ENCODE data around the gene DHX8. TPM values are rescaled to one million over a fixed set of nuclear protein-coding genes. Genes with fewer than 3 reads are reported as not detected.

The DHX8 gene
- total RNA-seq, 3 donors from 2014 or later: 32.5 to 44.1 (median 42.0) TPM

- Histone ChIP-seq H3K4me3 (no peak overlapping the region), H3K36me3 (no peaks in the 10 kb centered on the region), H3K27me3 (no peaks in the 10 kb centered on the region), H3K9me3 (no peaks in the 10 kb centered on the region), H3K27ac (no peak overlapping the region), H3K4me1 (no peaks in the 10 kb centered on the region)
- no peak for TF ChIP-seq POLR2AphosphoS5 (IDR thresholded peaks at IDR 0.05)
- no peak for TF ChIP-seq CTCF (IDR thresholded peaks at IDR 0.05)
- no peak for TF ChIP-seq POLR2A (IDR thresholded peaks at IDR 0.05)
- intact Hi-C loops (cut with DNase I; ENCODE audit: low total_unique reads): loop anchor here (10.0 kb wide), 1 partner anchor 191 kb away; the partner anchor contains the start of gene SOST
- DNase-seq (ENCODE audit: low spot score in 2 of 2): no peak
Measured at GRCh38 chr17:43563600-43564594, 80.1 kb downstream of the DHX8 start.

DNA sequence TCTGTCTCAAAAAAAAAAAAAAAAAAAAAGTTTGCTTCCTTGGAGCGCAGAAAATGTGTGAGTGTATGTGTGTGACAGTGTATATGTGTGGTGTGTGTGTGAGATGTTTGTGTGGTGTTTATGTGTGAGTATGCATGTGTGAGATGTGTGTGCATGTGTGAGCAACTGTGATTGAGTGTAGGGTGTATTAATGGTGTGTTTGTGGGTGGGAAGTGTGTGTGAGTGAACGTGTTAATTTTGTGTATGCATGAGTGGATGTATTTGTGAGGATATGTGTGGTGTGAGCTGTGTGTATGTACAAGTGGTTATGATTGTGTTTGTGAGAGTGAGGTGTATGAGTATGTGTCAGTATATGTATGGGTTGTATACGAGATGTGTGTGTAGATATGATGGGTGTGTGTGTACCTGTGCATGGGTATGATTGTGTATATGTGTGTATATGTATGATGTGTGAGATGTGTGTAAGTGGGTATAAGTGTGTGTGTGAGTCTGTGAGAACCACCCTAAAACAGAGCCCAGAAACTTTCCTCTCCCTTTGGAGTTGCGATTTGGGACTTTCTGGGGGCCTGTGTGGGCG lies 84.8 kb downstream of the DHX8 start:
- no peaks in the 10 kb centered on the region for H3K36me3 ChIP-seq
- intact Hi-C loops (cut with DNase I; ENCODE audit: low total_unique reads): loop anchor here (10.0 kb wide), 1 partner anchor 186 kb away; the partner anchor contains the start of gene SOST
- H3K27ac ChIP-seq: no peak overlapping the region
- no peaks in the 10 kb centered on the region for H3K27me3 ChIP-seq
- no peaks in the 10 kb centered on the region for H3K4me1 ChIP-seq
- H3K4me3 ChIP-seq: no peak overlapping the region
- TF ChIP-seq POLR2AphosphoS5 (IDR thresholded peaks at IDR 0.05) (no peak), POLR2A (IDR thresholded peaks at IDR 0.05) (no peak), CTCF (IDR thresholded peaks at IDR 0.05) (no peak)
- H3K9me3 ChIP-seq: no peaks in the 10 kb centered on the region
- no peak for DNase-seq (ENCODE audit: low spot score in 2 of 2)

- Histone ChIP-seq H3K4me1 (no peaks in the 10 kb centered on the region), H3K27me3 (no peaks in the 10 kb centered on the region), H3K36me3 (no peaks in the 10 kb centered on the region), H3K27ac (no peak overlapping the region), H3K9me3 (no peaks in the 10 kb centered on the region), H3K4me3 (no peak overlapping the region)
- TF ChIP-seq CTCF (IDR thresholded peaks at IDR 0.05): no peak
- TF ChIP-seq POLR2A (IDR thresholded peaks at IDR 0.05): no peak
- no peak for TF ChIP-seq POLR2AphosphoS5 (IDR thresholded peaks at IDR 0.05)
- DNase-seq (ENCODE audit: low spot score in 2 of 2): no peak
- intact Hi-C loops (cut with DNase I; ENCODE audit: low total_unique reads): no loop called here
Measured at GRCh38 chr17:43570518-43570928, 86.7 kb downstream of the DHX8 start.

DNA sequence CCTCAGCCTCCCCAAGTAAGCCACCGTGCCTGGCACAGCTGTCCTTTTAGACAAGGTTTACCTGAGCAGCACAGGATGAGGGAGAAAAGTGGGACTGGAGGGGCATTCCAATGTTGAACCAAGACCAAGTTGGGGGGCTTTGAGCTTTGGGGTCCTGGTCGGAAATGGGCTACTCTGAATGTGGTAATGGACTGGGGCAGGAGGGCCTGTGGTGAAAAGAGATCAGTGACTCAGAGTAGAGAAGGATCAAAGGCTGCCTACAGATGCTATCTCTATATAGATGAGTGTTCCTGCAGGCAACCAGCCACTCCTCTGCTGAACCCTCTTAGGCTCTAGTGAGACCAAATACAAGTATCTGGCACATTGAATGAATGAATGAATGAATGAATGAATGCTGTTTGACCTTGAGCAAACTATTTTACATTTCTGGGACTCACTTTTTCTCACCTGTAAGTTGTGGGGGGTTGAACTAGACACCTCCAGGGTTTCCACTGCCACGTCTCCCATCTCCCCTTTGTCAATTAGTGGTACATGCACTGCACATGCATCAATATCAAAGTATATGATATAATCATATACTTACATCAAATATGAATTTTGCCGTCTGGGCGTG lies 88.7 kb downstream of the DHX8 start:
- Histone ChIP-seq H3K9me3 (no peaks in the 10 kb centered on the region), H3K27me3 (no peaks in the 10 kb centered on the region), H3K4me1 (no peaks in the 10 kb centered on the region), H3K4me3 (no peak overlapping the region), H3K27ac (no peak overlapping the region), H3K36me3 (no peaks in the 10 kb centered on the region)
- intact Hi-C loops (cut with DNase I; ENCODE audit: low total_unique reads): no loop called here
- TF ChIP-seq POLR2AphosphoS5 (IDR thresholded peaks at IDR 0.05): no peak
- no peak for TF ChIP-seq CTCF (IDR thresholded peaks at IDR 0.05)
- TF ChIP-seq POLR2A (IDR thresholded peaks at IDR 0.05): no peak
- DNase-seq (ENCODE audit: low spot score in 2 of 2): no peak
